Hematopoietic multipotent progenitor cell (in vitro differentiated cells): ENCODE results near the gene ZCCHC24. TPM values are rescaled to one million over a fixed set of nuclear protein-coding genes. Genes with fewer than 3 reads are reported as not detected.

Experiments
- DNase-seq, 3 donors: peaks; one replicate each; pipeline ENCODE4 v3.0.0-alpha.2; 2011 to 2015; ENCODE audit warnings: low read depth in 2 of 3, low spot score in 2 of 3
- total RNA-seq: library from RNA; depleted of rRNA; stranded (reverse); fragments of >200 nt; gene quantifications from one replicate; pipeline ENCODE4 v1.2.3, GENCODE V29; 2012

The ZCCHC24 gene
- total RNA-seq, 1 donor = 2.2 TPM

- DNase-seq = no peak
These were observed 29.5 kb downstream of the ZCCHC24 start for GRCh38 chr10:79415736-79416577.

- no peak for DNase-seq
These were observed 30.7 kb downstream of the ZCCHC24 start for GRCh38 chr10:79414714-79415113.

GRCh38 chr10:79413196-79413595 lies 32.2 kb downstream of the ZCCHC24 start:
- no peak for DNase-seq

- no peak for DNase-seq
These were observed 32.9 kb downstream of the ZCCHC24 start for GRCh38 chr10:79412516-79412915.

- DNase-seq = no peak
These were observed 33.6 kb downstream of the ZCCHC24 start for GRCh38 chr10:79411546-79412495.

- no peak for DNase-seq
These were observed 34.9 kb downstream of the ZCCHC24 start for GRCh38 chr10:79410315-79411094.

GRCh38 chr10:79409726-79410085 lies 35.7 kb downstream of the ZCCHC24 start:
- DNase-seq = no peak

- DNase-seq = no peak
These were observed 36.2 kb downstream of the ZCCHC24 start for GRCh38 chr10:79409038-79409725.

- no peak for DNase-seq
These were observed 37.3 kb downstream of the ZCCHC24 start for GRCh38 chr10:79407811-79408795.

- no peak for DNase-seq
These were observed 38.0 kb downstream of the ZCCHC24 start for GRCh38 chr10:79407423-79407796.

GRCh38 chr10:79406683-79407422 lies 38.6 kb downstream of the ZCCHC24 start:
- no peak for DNase-seq

GRCh38 chr10:79405995-79406515 lies 39.4 kb downstream of the ZCCHC24 start:
- DNase-seq = no peak

GRCh38 chr10:79405221-79405994 lies 40.0 kb downstream of the ZCCHC24 start:
- no peak for DNase-seq

- DNase-seq = no peak
These were observed 40.7 kb downstream of the ZCCHC24 start for GRCh38 chr10:79404690-79405131.

GRCh38 chr10:79404231-79404609 lies 41.2 kb downstream of the ZCCHC24 start:
- no peak for DNase-seq

GRCh38 chr10:79403441-79404230 lies 41.8 kb downstream of the ZCCHC24 start:
- DNase-seq = peak in 1 of 3 donors; percentile 45

GRCh38 chr10:79402951-79403350 lies 42.5 kb downstream of the ZCCHC24 start:
- DNase-seq = no peak
